DMS114 treated with DMSO at 0.1 percent for 48 hours (cell line): ENCODE data around the gene FAAP100.

Experiments
- DNase-seq: peaks from one replicate; lab custom pipeline; 2025; ENCODE audit not compliant: unreplicated experiment; lab: John Stamatoyannopoulos, UW

Gene FAAP100

DNA sequence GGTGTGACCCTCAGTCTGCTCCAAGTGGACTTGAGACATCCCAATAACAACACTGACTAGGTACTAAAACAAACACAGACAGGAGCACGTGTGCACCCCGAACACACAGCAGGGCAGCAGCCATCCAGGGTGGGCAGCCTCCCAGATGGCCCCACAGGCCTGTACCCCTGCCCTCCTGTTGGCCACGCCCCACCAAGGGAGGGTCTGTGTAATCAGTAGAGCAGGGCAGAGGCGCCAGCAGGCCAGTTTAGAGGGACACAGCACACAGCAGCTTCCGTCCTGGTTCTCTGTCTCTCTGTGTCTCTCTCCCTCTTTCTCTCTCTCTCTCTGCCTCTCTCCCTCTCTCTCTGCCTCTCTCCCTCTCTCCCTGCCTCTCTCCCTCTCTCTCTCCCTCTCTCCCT lies 61.0 kb downstream of the FAAP100 start:
- no peak for DNase-seq

- DNase-seq: no peak
Measured at GRCh38 chr17:81489998-81490992, 61.9 kb downstream of the FAAP100 start.
